ENCODE data around the gene KAZN.

The KAZN gene

DNA sequence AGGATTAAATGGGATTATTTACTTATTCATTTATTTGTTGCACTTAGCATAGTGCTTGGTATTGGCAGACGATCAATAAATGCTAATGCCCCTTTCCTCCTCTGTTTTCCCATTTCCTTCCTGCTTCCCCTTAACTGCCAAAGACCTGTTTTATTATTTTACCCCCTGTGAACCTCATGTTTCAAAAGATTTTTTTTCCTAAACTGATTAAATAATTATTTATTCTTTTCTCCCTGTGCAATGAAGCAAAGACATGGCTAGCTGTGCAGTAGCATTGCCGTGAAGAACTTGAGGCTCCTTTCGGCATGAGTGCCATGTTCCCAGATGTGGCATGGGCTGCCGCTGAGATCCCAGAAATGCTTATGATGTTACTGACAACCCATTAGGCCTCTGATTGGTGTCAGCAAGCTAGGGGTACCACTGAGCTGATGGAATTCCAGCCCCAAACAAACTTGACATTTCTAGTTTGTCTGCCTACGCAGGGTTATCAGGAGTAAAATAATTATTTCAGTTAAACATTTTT is 288.6 kb downstream of the KAZN start:
- DNase-seq (ENCODE audit: extremely low read depth, insufficient read length): no peak
- Histone ChIP-seq H3K4me3 (replicated peaks; ENCODE audit: low read depth, low read length) (no peak overlapping the region), H3K27me3 (replicated peaks; ENCODE audit: control insufficient read depth, insufficient read depth, low read length) (no peaks in the 10 kb centered on the region; the same call in 1 of the 2 replicates), H3K36me3 (ENCODE audit: control insufficient read depth, insufficient read depth, low read length) (no peaks in the 10 kb centered on the region)
- no peak for TF ChIP-seq CTCF (IDR thresholded peaks at IDR 0.05; ENCODE audit: insufficient read depth, low read length, poor library complexity, severe bottlenecking)

- H3K27me3 ChIP-seq (replicated peaks; ENCODE audit: control insufficient read depth, insufficient read depth, low read length): no peaks in the 10 kb centered on the region; the same call in 1 of the 2 replicates
- DNase-seq (ENCODE audit: extremely low read depth, insufficient read length): no peak
These were observed 289.4 kb downstream of the KAZN start for GRCh38 chr1:14887764-14888350.

GRCh38 chr1:14888374-14888773 is 289.9 kb downstream of the KAZN start:
- Histone ChIP-seq H3K36me3 (ENCODE audit: control insufficient read depth, insufficient read depth, low read length) (no peaks in the 10 kb centered on the region), H3K27me3 (replicated peaks; ENCODE audit: control insufficient read depth, insufficient read depth, low read length) (no peaks in the 10 kb centered on the region; the same call in 1 of the 2 replicates), H3K4me3 (replicated peaks; ENCODE audit: low read depth, low read length) (no peak overlapping the region)
- TF ChIP-seq CTCF (IDR thresholded peaks at IDR 0.05; ENCODE audit: insufficient read depth, low read length, poor library complexity, severe bottlenecking): no peak
- no peak for DNase-seq (ENCODE audit: extremely low read depth, insufficient read length)

More at GRCh38 chr1:14887764-14888350, 289.4 kb downstream of the KAZN start:
- Histone ChIP-seq H3K36me3 (ENCODE audit: control insufficient read depth, insufficient read depth, low read length) (no peaks in the 10 kb centered on the region), H3K4me3 (replicated peaks; ENCODE audit: low read depth, low read length) (no peak overlapping the region)
- TF ChIP-seq CTCF (IDR thresholded peaks at IDR 0.05; ENCODE audit: insufficient read depth, low read length, poor library complexity, severe bottlenecking): no peak

DNA sequence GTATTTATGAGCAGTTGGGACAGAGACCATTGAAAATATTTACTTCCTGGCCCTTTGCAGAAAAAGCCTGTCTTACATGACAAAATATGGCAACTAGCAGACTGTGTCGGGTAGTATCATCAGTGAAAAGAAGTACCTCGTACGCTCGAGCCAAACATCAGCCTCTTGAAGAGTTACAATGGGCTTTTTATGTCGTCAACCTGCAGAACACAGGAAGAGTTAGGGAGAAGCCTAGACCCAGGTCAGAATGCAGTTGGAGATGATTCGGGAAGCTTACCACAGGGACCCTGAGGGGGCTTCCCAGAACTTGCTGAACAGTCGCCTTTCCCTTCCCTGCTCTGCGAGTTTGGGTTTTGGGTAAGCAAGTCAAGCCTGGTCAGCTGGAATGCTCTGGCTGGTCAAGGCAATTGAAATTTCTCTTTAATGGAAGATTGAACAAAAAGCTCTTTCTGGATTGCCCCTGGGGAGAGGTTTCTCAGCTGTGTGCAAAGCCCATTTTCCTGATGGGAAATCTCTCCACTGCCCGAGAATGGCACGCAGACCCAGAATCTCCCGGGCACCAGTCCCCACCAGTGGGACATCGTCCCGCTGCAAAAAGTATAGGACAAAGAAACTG is 291.4 kb downstream of the KAZN start:
- no peak overlapping the region for H3K4me3 ChIP-seq (replicated peaks; ENCODE audit: low read depth, low read length)
- no peak for DNase-seq (ENCODE audit: extremely low read depth, insufficient read length)
- no peaks in the 10 kb centered on the region for H3K36me3 ChIP-seq (ENCODE audit: control insufficient read depth, insufficient read depth, low read length)
- no peak for TF ChIP-seq CTCF (IDR thresholded peaks at IDR 0.05; ENCODE audit: insufficient read depth, low read length, poor library complexity, severe bottlenecking)
- peaks cover 1% of the 10 kb centered on the region for H3K27me3 ChIP-seq (replicated peaks; ENCODE audit: control insufficient read depth, insufficient read depth, low read length)

GRCh38 chr1:14891991-14892390 is 293.5 kb downstream of the KAZN start:
- Histone ChIP-seq H3K36me3 (ENCODE audit: control insufficient read depth, insufficient read depth, low read length) (no peaks in the 10 kb centered on the region), H3K4me3 (replicated peaks; ENCODE audit: low read depth, low read length) (no peak overlapping the region), H3K27me3 (replicated peaks; ENCODE audit: control insufficient read depth, insufficient read depth, low read length) (peaks cover 1% of the 10 kb centered on the region)
- no peak for DNase-seq (ENCODE audit: extremely low read depth, insufficient read length)
- no peak for TF ChIP-seq CTCF (IDR thresholded peaks at IDR 0.05; ENCODE audit: insufficient read depth, low read length, poor library complexity, severe bottlenecking)
